ENCODE results near the gene IFNLR1. TPM values are rescaled to one million over a fixed set of nuclear protein-coding genes. Genes with fewer than 3 reads are reported as not detected.

Gene IFNLR1
- total RNA-seq, 4 donors from 2014 or later, result 1.3 to 1.5 TPM; not detected in 2

GRCh38 chr1:24202556-24202955 is 15.5 kb upstream of the IFNLR1 start:
- WGBS, 2 donors, result 88 to 96% methylated on average over 9 of the region's 9 CpGs
- H3K4me3 ChIP-seq, result no peak overlapping the region
- H3K27ac ChIP-seq, result peak overlapping the region in 2 of 4 donors; percentile 37 to 63
- peaks cover 0 to 28% (median 0%) of the 10 kb centered on the region in 4 donors for H3K4me1 ChIP-seq
- no peak for DNase-seq (ENCODE audit: low spot score in 2 of 2)
- H3K27me3 ChIP-seq, result no peaks in the 10 kb centered on the region
- no peak for TF ChIP-seq CTCF (IDR thresholded peaks at IDR 0.05)
- no peak for TF ChIP-seq POLR2A (IDR thresholded peaks at IDR 0.05)
- TF ChIP-seq EP300 (IDR thresholded peaks at IDR 0.05), result no peak
- H3K9me3 ChIP-seq, result no peaks in the 10 kb centered on the region
- no peaks in the 10 kb centered on the region for H3K36me3 ChIP-seq

- Histone ChIP-seq H3K9me3 (no peaks in the 10 kb centered on the region), H3K27ac (peak overlapping the region in 2 of 4 donors; percentile 37 to 63), H3K36me3 (no peaks in the 10 kb centered on the region), H3K4me3 (no peak overlapping the region), H3K4me1 (peaks cover 0 to 25% (median 0%) of the 10 kb centered on the region in 4 donors), H3K27me3 (no peaks in the 10 kb centered on the region)
- TF ChIP-seq POLR2A (IDR thresholded peaks at IDR 0.05) (no peak), CTCF (IDR thresholded peaks at IDR 0.05) (peak; percentile 41 to 84 (median 67)), EP300 (IDR thresholded peaks at IDR 0.05) (peak in 1 of 2 donors; percentile 67)
- WGBS, 2 donors, result 52 to 53% methylated on average over 5 of the region's 5 CpGs
- peak; percentile 86 to 97 for DNase-seq (ENCODE audit: low spot score in 2 of 2)
Measured at GRCh38 chr1:24201941-24202440, 14.9 kb upstream of the IFNLR1 start.

GRCh38 chr1:24199291-24199900 is 12.3 kb upstream of the IFNLR1 start:
- H3K4me3 ChIP-seq, result no peak overlapping the region
- H3K4me1 ChIP-seq, result peaks cover 0 to 14% (median 0%) of the 10 kb centered on the region in 4 donors
- TF ChIP-seq POLR2A (IDR thresholded peaks at IDR 0.05) (no peak), CTCF (IDR thresholded peaks at IDR 0.05) (peak; percentile 81 to 92 (median 88)), EP300 (IDR thresholded peaks at IDR 0.05) (no peak)
- WGBS, 2 donors, result 28 to 34% methylated on average over 15 of the region's 15 CpGs
- no peaks in the 10 kb centered on the region for H3K36me3 ChIP-seq
- no peak overlapping the region for H3K27ac ChIP-seq
- no peaks in the 10 kb centered on the region for H3K9me3 ChIP-seq
- H3K27me3 ChIP-seq, result no peaks in the 10 kb centered on the region
- DNase-seq (ENCODE audit: low spot score in 2 of 2), result peak in 1 of 2 donors; percentile 63

- Histone ChIP-seq H3K9me3 (no peaks in the 10 kb centered on the region), H3K36me3 (no peaks in the 10 kb centered on the region), H3K27me3 (no peaks in the 10 kb centered on the region), H3K27ac (no peak overlapping the region), H3K4me1 (peaks cover 0 to 14% (median 0%) of the 10 kb centered on the region in 4 donors), H3K4me3 (no peak overlapping the region)
- TF ChIP-seq CTCF (IDR thresholded peaks at IDR 0.05), result no peak
- TF ChIP-seq EP300 (IDR thresholded peaks at IDR 0.05), result no peak
- TF ChIP-seq POLR2A (IDR thresholded peaks at IDR 0.05), result no peak
- DNase-seq (ENCODE audit: low spot score in 2 of 2), result no peak
- WGBS, 2 donors, result 66 to 67% methylated on average over 8 of the region's 8 CpGs
Measured at GRCh38 chr1:24198766-24199165, 11.7 kb upstream of the IFNLR1 start.

GRCh38 chr1:24195874-24196273 is 8.8 kb upstream of the IFNLR1 start:
- no peak for DNase-seq (ENCODE audit: low spot score in 2 of 2)
- H3K27ac ChIP-seq, result no peak overlapping the region
- H3K4me3 ChIP-seq, result no peak overlapping the region
- peaks cover 0 to 11% (median 4%) of the 10 kb centered on the region in 4 donors for H3K4me1 ChIP-seq
- TF ChIP-seq CTCF (IDR thresholded peaks at IDR 0.05) (no peak), POLR2A (IDR thresholded peaks at IDR 0.05) (no peak), EP300 (IDR thresholded peaks at IDR 0.05) (no peak)
- no peaks in the 10 kb centered on the region for H3K36me3 ChIP-seq
- H3K9me3 ChIP-seq, result no peaks in the 10 kb centered on the region
- peaks cover 0 to under 1% of the 10 kb centered on the region in 2 donors for H3K27me3 ChIP-seq
- WGBS, 2 donors, result 62 to 65% methylated on average over 7 to 22 of the region's 22 CpGs
